ACHN (cell line): ENCODE measurements around the gene PALLD.
A peak's percentile ranks its signal among the peaks of the same experiment; 100 is the strongest.
"Not testable (repeated sequence)": the region's sequence is repeated elsewhere in the genome, so short reads cannot be mapped to it uniquely, and the experiment has no call there.

Experiments
- DNase-seq: peaks from one replicate; pipeline ENCODE4 v3.0.0-alpha.2; 2015
- in situ Hi-C: cut with HindIII; loops from 2 replicates; pipeline ENCODE4 v1.10.0; 2017; ENCODE audit warnings: low sequenced_read_pairs, low pct_ligation_motif_present, low pct_unique_long_range_greater_than_20kb

PALLD gene

DNA sequence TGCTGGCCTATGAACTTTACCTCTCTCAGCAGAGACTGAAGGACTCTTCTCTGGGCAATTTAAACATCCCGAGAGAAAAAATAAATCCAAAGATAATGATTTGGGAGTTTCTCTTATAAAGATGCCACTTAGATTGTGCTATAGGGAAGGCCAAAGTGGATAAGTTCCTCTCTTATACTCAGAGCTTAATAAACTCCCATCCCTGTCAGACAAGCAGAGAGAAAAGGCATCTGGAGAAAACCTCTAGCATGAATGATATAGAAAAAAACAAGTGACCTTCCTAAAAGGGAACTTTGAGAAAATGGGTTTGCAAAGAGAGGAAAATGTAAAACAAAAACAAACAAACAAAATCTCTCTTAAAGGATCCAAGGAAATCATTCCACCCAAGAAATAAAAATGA lies 199.4 kb downstream of the PALLD start:
- in situ Hi-C loops: no loop called here
- DNase-seq: no peak

DNA sequence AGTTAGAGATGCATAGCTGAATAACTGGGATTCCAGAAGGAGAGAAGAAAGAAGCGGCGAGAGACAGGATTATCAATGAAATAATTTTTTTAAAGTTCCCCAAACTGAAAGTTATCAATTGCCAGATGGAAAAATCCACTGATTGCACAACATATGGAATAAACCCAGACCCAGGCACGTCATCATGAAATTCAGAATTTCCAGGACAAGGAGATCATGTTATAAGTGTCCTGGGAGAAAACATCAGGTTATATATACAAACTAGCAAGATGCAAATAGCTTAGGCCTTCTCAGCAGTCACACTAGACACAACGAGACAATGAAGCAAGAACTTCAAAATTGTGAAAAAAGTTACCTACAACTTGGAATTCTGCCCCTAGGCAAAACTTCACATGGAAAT lies 200.0 kb downstream of the PALLD start:
- in situ Hi-C loops: no loop called here
- DNase-seq: no peak

DNA sequence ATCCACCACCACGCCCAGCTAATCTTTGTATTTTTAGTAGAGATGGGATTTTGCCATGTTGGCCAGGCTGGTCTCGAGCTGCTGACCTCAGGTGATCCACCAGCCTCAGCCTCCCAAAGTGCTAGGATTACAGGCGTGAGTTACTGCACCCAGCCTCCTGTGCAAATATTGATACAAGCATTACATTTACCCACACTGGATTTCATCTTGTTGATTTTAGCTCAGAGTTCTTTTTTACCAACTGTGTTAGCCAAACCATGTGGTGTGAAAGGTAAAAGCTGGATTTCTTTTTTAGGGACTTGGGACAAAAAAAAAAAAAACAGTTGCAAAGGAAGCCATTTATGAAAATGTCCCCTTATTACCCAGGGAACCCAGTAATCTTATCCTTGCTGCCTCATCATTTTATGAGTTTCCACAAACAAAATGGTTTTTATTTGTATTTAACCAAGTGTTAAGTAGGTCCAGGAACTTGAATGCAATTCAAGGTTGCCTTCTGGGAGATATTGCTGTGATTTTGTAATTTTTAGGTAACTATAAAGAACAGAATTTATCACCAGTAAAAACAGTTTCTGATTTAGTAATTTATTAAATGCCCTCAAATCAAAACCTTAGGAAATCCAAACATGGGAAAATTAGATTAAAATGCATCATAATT lies 202.5 kb downstream of the PALLD start:
- no peak for DNase-seq
- in situ Hi-C loops: no loop called here

DNA sequence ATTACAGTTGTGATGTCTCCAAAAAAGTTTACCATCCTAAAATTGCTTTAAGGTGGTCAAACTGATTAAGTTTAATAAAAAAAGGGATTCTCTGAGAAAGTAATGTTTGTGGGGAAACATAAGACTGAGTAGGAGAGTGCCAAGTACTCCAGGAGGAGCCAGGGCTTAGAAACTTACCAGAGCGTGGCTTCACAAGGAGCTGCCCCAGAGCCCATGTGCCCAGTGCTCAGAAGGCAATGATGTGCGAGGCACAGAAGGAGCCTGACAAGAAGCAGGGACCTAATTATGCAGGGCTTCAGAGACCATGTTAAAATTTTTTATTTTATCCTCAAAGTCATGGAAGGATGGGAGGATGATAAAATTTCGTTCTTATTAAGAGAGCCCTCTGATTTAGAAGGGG lies 204.2 kb downstream of the PALLD start:
- in situ Hi-C loops: no loop called here
- DNase-seq: no peak

DNA sequence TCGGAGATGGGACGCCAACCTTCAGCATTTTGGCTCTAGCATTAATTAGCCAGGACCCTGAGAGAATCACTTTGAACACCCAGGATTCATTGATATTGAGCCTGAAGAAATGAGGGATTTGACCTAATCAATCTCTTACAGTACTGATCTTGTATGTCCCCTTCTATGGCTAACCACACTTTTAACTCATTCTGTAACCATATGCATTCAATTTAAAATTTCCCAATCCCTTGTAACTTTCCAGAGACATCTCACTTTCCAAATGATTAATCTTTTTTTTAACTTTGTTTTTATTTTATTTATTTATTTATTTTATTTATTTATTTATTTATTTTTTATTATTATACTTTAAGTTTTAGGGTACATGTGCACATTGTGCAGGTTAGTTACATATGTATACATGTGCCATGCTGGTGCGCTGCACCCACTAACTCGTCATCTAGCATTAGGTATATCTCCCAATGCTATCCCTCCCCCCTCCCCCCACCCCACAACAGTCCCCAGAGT lies 205.8 kb downstream of the PALLD start:
- in situ Hi-C loops, DNase-seq: not testable (repeated sequence)

DNA sequence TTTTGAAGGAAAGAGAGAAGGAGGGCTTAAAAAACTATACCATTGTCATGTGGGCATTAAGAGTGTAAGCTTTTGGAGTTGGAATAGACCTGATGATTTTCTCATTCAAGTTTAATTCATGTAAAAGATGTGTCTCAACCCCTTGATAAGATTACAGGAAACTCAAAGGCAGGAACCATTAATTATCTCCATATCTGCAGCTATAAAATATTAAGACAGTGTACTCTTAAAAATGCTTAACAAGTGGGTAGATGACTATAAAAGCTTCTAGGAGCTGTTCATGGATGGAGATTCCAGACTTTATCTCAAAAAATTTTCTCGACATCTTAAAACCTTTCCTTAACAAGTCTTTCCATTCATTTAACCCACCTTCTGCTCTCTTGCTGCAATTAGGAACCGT lies 208.3 kb downstream of the PALLD start:
- DNase-seq: no peak
- in situ Hi-C loops: no loop called here

DNA sequence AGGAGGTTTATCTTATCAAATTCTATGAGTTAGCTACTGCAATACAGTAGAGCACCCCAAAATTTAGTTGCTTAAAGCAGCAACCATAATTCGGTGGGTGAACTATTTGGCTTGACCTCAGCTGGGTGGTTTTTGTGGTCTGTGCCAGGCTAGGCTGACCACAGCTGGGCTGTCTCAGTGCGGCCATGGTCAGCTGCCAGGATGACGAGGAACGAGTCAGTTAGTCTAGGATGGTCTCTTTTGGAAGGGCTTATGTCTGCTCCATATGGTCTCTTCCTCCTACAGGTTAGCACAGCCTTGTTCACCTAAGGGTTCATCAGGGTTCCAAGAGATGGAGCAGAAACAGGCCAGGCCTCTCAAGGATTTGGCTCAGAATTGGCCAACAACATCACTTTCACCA lies 210.4 kb downstream of the PALLD start:
- peak; percentile 53 for DNase-seq
- in situ Hi-C loops: no loop called here

DNA sequence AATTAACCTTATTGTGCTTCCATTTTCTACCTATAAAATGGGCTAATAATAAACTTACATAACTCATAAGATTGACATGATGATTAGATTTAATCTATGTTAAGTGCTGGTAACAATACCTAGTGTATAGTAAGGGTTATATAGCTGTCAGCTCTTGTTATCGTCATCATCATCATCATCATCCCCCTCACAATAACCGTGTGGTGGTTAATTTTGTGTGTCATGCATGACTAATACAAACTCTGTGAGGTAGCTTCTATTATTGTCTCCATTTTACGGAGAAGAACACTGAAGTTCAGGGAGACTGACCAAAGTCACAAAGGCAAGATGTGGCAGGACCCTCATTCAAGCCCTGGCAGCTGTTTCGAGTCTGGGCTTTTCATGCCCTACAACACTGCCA lies 211.3 kb downstream of the PALLD start:
- in situ Hi-C loops: no loop called here
- DNase-seq: no peak

DNA sequence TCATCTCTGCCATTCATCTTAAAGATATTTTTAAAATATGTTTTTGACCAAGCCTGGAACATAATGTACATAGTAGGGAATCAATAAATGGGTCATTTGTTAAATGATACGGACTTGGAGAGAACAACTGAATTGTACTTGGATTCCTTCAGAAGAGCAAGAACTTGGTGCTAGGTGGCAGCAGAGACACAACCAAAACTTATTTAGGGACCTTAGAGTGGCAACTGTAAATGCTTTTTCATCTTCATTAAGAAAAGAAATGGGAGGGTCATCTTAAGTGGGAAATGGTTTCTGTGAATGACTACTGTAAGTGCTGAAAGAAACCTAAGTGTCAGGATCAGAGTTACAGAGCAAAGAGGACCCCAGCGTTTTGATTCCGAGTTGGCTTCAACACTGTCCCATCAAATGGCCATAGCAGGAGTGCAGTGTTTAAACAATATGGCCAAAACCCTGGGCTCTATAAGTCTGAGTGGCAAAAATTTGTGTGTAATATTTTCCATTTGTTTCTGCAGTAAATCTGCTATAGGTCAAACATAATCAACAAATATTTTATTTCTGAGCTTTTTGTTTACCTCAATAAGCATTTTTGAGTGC lies 213.6 kb downstream of the PALLD start:
- in situ Hi-C loops: no loop called here
- DNase-seq: peak; percentile 58

DNA sequence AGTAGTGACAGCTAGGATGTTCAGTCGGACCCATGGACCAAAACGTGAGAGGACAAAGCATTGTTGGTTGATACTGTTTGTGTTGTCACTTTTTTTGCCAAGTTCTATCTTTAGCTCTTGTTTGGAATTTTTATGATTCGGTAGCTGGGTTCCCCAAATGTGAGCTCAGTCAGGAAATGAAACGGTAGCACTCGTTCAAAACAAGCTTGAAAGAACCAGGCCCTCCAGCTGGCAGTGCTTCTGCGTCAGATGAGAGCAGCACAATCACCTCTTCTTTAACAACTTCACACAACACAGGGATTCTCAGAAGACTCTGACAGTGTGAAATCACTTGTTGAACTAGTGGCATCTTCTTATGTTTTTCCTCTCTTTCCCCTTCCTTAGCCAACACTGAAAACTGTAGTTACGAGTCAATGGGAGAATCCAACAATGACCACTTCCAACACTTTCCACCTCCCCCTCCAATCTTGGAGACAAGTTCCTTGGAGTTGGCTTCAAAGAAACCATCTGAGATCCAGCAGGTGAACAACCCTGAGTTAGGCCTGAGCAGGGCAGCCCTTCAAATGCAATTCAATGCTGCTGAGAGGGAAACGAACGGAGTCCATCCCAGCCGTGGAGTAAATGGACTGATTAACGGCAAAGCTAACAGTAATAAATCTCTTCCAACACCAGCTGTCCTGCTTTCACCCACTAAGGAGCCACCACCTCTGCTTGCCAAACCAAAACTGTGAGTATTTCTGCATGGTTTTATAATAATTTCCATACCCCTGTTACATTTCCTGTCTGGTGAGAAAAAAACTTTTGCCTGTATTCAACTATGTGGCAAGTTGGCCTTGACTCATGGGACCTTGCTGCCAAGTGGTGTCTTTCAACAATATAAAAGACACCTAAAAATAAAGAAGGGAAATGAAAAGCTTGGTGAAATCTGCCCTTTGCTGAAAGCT lies 214.6 kb downstream of the PALLD start:
- in situ Hi-C loops: no loop called here
- DNase-seq: no peak

DNA sequence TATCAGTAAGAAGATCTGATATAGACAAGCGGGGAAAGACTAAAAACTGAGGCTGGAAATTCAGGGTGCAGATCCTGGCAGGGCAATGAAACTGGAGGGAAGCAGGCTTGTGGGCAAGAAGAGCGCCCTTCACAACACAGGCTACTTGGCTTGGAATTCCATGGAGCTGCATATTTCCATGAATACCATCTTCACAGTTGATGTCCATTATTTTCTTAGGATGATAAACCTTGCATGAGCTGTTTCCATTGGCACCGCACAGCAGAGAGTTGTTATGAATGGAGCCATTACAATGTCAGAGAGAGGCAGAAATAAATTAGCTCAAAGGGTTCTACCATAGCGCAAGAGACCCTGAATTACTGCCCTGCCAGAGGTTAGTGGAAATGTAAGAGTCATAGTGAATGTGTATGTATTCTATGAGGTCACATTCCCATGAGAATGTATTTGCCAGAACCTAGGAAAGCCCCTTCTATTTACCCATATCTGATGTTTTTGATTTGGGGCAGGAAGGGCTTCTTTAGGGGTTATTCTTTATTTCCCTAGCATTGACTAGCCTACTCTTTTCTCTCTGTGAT lies 215.6 kb downstream of the PALLD start:
- DNase-seq: no peak

DNA sequence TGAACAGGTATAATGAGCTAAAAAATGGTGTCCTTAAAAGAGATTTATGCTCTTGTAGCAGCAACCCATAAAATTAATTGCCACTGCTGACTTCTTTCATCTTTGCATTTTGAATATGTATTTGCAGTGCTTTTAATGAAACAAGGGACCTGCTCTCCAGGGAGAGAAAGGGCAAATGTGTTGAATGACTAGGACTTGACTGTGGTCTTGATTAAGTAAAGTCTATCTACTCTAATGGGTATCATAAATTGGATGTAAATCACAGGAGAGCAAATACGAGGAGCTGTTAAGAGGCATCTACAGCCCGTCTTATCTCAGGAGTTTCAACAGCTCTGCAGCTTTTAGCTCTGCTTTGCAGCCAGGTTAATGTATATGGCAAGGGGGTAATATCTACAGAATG lies 216.4 kb downstream of the PALLD start:
- in situ Hi-C loops: no loop called here

More for the DNA sequence above, 215.6 kb downstream of the PALLD start:
- in situ Hi-C loops: no loop called here

DNA sequence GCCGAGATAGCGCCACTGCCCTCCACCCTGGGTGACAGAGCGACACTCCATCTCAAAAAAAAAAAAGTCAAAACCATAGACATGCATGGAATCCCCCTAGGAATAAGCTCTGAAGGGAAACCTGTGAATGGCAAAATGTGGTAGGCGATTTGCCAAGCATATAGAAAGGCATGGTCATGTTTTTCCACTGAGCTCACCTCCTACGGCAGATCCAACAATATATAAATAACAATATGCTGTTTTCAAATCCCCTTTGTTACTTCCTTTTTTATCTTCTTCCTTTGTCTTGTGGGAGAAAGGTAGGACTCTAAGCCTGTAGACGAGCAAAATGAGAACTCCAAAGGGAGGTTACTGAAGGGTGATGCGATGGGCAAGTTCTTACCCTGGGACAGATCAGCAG lies 219.0 kb downstream of the PALLD start:
- no peak for DNase-seq
- in situ Hi-C loops: no loop called here

More for the DNA sequence above, 216.4 kb downstream of the PALLD start:
- DNase-seq: no peak

DNA sequence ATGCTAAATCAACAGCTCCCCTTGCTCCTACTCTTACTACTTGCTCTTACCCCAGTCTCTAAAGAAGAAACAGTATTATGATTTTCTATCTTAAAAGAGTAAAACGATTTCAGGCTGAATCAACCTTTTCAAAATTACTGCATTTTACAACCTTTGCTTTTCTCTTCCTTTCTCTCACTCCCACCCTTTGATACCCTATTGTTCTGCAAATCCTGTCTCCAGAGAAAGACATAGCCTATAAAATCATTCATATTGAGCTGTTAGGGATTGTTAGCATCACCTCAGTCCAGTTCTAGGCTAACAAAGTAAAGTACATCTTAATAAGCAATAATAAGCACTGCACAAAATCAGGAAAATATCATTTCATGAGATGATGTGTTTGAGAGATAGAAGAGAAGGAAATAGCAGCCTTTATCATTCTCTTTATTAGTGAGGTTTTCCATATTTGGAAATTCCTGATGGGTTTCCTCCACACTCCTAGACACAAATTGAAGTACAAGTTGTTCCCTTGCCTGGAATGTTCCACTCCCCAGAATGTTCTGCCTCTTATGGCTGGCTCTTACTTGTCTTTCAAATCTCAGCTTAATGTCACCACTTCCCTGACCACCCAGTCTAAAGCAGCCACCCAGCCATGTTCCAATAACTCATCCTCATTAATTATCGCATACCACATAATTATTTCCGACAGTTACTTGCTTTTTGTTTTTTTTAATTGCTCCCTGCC lies 219.7 kb downstream of the PALLD start:
- no peak for DNase-seq
- in situ Hi-C loops: no loop called here

DNA sequence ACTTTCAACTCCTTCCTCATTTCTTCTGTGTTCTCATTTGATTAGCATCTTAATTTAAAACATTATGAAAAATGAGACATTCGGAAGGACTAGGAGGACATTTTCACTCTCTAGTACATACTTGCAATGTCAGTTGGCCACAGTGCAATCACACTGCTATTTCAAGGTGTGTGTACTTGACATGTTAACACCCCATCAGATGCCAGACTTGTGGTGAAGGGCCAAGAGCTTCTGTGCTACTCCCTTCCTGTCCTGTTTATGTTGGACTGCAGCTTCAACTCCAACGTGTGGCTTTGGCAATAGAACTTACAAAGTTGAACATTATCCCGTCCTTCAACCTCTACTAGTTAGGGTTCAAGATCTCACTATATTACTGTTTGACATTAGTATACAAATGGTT lies 221.0 kb downstream of the PALLD start:
- DNase-seq: peak; percentile 16
- in situ Hi-C loops: no loop called here

DNA sequence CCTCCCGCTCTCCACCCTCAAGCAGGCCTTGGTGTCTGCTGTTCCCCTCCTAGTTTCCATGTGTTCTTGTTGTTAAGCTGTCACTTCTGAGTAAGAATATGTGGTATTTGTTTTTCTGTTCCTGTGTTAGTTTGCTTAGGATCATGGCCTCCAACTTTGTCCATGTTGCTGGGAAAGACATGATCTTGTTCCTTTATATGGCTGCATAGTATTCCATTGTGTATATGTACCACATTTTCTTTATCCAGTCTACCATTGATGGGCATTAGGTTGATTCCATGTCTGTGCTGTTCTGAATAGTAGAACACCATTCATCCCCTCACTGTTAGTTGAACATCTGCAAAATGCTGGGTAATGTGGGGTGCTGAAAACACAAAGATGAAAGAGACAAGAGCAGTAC lies 222.9 kb downstream of the PALLD start:
- in situ Hi-C loops: no loop called here
- no peak for DNase-seq

DNA sequence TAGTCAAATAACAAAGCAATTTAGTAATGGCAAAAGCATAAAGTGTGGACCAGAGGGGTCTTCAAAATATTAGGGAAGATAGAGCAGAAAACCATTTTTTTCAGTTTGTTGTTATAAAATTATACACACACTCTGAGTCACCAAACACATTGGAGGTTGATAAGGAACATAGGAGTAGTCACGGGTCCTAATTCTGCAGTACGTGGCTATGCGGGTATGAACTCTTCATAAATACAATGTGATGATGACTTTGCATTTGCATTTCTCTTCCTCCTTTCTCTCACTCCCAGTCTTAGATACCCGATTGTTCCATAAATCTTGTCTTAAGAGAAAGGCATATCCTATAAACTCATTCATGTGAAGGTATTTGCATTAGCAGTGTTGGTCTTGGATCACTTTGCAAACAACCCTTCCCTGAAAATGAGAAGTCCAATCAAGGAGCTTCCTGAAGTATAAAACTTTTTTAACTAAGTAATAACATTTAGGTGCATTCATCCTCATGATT lies 223.6 kb downstream of the PALLD start:
- DNase-seq: no peak
- in situ Hi-C loops: no loop called here

DNA sequence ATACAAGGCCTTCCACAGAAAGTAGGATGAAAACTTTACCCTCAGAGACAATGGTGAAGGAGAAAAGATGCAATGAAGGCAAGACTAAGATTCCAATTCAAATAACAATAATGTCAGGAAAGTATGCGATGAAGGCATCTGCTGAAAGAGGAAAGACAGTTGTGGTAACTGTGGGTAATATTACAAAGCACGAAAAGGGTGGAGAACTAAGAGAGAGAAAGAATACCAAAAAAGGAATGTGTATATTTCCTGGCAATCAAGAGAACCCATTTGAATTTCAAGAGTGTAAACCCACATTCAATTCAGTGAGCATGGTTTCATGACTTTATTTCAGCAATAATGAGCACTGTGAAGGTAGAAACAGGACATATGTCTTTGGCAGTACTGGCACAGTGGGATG lies 225.5 kb downstream of the PALLD start:
- in situ Hi-C loops: no loop called here
- no peak for DNase-seq
